GM18508 (cell line): ENCODE results near the gene CCDC102A.
"Not testable (repeated sequence)": the region's sequence is repeated elsewhere in the genome, so short reads cannot be mapped to it uniquely, and the experiment has no call there.

ENCODE experiments used
- ATAC-seq: cut with Tn5 transposase; IDR thresholded peaks from one replicate; pipeline ENCODE4 v1.9.1; 2021; ENCODE audit warnings: moderate number of reproducible peaks; ENCODE audit not compliant: insufficient read depth, unreplicated experiment

Gene CCDC102A

DNA sequence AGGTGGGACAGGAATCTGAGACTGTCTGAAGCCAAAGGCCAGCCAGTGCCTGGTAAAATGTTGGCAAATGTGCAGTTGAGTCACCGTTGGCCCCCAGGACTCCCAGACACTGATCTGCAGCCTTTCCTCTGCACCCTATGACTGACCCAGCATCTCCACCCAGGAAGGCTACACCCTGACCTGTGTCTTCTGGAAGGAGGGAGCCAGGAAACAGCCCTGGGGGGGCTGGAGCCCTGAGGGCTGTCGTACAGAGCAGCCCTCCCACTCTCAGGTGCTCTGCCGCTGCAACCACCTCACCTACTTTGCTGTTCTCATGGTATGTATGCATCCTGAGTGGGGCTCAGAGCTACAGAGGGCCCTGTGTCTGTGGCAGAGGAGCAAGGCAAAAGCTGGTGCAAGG lies 30.1 kb upstream of the CCDC102A start:
- no peak for ATAC-seq

DNA sequence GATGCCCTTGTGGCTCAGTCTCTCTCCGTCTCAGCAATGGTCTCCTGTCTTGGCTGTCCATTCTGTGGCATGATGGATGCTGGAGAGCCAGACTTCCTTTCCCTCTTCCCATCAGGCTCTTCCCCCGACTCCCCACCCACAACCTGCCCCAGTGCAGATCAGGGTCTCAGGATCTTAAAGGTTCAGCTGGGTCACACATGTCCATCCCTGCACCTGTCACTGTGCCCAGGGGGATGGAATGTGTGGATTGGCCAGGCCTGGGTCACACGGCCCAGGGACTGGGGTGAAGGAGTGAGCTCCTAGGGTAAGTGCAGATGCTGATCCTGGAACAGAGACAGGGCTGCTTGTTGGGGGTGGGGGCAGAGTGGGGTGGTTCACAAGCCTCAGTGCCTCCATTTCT lies 29.1 kb upstream of the CCDC102A start:
- no peak for ATAC-seq

DNA sequence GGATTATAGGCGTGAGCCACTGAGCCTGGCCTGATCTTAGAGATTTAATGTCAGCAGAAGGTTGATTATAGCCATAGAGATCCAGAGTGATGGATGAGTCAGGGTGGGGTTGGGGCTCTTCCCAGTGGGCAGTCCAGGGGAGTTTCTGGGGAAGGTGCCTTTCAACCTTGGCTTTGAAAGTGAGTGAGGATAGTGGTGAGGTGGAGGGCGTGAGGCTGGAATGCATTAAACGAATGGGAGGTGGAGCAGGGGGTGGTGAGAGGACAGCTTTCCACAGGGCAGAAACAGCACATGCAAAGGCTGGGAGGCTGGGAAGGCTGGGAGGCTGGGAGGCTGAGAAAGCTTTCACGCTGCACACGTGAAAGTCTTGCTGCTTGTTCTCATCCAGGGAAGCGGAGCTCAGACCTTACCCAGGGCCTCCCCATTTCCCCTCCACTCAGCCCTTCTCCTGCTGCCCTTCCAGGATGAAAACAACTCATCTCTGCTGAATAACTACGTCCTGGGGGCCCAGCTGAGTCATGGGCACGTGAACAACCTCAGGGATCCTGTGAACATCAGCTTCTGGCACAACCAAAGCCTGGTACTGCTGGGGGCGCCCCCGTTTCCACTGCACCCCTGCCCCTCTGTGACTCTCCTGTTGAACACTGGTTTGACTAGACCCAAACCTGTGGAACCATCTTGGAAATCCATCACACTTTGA lies 28.4 kb upstream of the CCDC102A start:
- no peak for ATAC-seq

DNA sequence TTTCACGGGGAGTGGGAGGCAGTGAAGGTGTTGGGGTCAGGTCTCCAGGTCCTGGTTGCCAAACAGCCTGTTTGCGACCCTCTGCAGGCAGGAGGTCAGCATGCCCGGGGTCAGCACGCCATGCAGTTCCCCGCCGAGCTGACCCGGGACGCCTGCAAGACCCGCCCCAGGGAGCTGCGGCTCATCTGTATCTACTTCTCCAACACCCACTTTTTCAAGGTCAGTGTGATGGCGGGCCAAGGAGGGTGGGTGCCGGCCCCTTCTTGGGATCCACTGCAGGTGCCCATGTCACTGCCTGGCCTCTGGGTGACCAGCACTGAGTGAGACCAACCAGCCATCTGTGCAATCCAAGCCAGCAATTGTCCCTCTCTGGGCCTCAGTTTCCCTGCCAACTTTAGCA lies 27.4 kb upstream of the CCDC102A start:
- no peak for ATAC-seq

DNA sequence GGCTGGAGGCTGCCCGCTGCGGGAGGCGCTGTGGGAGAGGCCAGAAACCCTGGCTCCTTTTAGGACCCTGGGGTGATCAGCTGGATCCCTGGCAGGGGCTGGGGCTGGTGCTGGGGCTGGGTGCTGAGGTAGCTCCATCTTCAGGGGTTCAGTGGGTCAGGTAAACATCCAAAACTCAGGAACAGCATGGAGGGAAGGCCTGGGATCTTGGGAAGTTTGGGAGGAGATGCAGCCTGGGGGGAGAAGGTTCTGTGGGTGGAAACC lies 27.0 kb upstream of the CCDC102A start:
- ATAC-seq: no peak

DNA sequence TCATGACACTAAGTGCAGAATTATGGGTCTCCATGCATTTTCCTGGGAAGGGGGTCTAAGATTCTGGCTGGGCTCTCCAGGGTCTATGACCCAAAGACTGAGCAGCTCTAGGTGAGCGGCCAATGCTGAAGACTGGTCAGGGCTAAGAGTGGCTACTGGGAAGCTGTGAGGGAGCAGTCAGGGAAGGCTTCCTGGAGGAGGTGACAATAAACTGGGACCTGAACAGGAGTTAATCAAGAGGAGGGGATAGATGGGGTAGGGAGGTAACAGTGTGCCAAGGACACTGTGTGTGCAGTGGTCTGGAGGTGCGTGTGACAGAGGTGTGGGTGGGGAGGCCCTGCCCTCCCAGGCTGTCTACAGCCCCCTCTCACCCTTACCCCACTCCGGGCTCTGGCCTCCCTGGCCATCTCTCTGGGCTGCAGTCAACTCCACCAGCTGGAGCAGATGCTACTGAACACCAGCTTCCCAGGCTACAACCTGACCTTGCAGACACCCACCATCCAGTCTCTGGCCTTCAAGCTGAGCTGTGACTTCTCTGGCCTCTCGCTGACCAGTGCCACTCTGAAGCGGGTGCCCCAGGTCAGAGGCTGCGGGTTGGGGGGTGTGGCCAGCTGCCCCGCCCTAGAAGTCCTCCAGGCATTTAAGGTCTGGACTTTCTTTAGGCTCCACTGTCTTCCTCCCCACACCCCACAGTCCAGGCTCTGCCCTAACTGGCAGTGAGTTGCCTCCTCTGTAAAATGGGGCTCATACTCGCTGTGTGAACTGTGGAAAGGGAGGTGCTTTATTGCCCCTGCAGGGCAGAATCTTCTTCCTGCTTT lies 26.5 kb upstream of the CCDC102A start:
- ATAC-seq: no peak

DNA sequence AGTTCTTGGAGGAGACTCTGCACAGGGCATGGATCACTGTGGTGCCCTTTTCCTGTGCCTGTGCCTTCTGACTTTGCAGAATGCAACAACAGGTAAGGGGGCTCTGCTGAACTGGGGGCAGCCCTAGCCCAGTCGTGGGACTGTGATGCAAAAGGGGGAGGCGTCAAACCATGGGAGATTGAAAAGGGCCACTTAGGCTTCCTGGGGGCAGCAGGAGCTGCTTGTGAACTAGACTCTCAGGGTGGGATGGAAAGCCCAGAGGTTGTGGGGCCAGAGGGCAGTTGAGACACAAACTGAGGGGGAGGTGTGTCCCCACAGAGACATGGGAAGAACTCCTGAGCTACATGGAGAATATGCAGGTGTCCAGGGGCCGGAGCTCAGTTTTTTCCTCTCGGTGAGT lies 25.7 kb upstream of the CCDC102A start:
- no peak for ATAC-seq

DNA sequence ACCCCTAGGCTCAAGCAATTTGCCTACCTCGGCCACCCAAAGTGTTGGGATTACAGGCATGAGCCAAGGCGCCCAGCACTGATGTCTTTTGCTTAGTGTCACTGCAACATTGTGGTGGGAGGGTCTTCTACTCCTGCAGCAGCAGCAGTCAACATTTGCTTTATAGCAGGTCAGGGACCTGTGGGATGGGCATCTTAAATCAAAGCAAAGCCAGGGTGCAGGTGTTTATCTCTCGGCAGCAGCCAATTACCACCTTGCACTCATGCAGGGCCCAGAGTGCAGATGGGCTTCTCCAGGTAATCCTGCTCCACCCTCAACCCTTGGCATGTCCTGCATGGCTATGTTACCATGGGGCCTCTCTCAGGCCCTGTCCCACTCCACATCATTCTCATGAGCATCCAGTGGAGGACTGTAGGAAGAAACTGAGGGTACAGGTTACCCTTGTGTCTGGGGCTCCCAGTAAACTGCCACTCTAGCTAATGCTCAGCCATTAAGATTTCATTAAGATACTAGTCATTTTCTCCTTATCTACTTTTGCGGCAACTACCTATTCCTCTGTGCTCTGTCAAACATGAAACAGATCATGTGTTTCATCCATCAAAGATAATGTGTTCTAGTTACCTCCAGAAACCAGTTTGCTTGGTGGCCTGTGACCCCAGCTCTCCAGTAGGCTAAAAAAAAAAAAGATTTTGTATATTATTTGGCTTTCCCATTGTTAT lies 22.9 kb upstream of the CCDC102A start:
- ATAC-seq: no peak

DNA sequence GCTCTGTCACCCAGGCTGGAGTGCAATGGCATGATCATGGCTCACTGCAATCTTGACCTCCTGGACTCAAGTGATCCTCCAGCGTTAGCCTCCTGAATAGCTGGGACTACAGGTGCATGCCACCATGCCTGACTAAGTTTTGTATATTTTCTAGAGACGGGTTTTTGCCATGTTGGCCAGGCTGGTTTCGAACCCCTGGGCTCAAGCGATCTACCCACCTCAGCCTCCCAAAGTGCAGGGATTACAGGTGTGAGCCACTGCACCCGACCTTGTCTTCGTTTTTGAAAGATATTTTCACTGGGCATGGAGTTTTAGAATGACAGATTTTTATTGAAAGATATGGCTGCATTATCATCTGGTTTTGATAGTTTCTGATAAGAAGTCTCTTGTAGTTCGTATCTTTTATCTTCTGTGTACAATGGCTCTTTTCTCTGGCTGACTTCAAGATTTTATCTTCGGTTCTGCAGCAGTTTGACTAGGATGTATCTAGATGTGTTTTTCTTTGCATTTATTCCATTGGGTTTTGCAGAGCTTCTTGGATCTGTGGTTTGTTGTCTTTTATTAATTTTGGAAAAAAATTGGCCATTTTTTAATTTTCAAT lies 20.7 kb upstream of the CCDC102A start:
- ATAC-seq: no peak

DNA sequence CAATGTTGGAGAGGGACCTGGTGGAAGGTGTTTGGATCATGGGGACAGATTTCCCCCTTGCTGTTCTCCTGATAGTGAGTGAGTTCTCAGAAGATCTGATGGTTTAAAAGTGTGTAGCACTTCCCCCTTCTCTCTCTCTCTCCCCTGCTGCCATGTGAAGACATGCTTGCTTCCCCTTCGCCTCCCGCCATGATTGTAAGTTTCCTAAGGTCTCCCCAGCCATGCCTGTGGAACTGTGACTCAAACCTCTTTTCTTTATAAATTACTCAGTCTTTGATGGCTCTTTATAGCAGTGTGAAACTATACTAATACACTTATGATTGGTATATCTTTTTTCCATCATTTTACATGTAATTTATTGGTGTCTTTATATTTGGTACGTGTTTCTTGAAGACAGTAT lies 19.5 kb upstream of the CCDC102A start:
- ATAC-seq: no peak

DNA sequence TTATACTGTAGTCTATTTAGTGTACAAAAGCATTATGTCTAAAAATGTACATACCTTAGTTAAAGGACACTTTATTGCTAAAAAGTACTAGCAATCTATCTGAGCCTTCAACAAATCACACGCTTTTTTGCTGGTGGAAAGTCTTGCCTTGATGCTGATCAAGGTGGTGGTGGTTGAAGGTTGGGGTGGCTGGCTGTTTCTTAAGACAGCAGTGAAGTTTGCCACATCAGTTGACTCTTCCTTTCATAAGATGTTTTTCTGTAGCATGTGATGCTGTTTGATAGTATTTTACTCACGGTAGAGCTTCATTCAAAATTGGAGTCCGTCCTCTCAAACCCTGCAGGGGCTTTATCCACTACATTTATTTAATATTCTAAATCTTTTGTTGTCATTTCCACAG lies 14.7 kb upstream of the CCDC102A start:
- ATAC-seq: no peak

DNA sequence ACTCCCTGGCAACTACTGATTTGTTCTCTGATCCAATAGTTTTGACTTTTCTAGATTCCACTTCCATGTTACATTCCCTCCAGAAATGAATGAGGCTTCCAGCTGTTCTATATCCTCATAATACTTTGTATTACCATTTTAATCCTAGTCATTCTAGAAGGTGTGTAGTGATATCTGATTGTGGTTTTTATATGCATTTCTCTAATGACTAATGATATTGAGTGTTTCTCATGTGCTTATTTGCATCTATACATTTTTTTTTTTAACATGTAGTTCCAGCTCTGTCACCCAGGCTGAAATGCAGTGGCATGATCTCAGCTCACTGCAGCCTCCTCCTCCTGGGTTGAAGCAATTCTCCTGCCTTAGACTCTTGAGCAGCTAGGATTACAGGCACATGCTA lies 13.4 kb upstream of the CCDC102A start:
- no peak for ATAC-seq

DNA sequence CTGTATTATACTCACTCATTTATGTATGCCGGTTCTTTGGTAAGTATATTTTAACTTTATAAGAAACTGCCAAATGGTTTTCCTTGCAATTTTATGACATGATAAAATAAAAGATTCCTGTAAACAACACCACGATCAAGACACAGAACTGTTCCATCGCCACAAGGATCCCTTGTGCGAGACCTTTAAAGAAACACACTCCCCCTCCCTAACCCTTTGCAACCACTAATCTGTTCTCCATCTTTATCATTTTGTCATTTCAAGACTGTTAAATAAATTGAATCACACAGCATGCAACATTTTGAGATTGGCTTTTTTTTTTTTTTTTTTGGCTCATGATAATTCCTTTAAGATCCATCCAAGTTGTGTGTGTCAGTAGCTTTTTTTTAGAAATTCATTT lies 12.0 kb upstream of the CCDC102A start:
- ATAC-seq: no peak

DNA sequence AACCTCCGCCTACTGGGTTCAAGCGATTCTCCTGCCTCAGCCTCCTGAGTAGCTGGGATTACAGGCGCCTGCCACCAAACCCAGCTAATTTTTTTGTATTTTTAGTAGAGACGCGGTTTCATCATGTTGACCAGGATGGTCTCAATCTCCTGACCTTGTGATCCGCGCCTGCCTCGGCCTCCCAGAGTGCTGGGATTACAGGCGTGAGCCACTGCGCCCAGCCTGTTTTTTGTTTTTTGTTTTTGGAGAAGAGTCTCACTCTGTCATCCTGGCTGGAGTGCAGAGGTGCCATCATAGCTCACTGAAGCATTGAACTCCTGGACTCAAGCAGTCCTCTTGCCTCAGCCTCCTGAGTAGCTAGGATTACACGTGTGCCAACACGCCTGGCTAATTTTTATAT lies 11.2 kb upstream of the CCDC102A start:
- not testable (repeated sequence) for ATAC-seq

DNA sequence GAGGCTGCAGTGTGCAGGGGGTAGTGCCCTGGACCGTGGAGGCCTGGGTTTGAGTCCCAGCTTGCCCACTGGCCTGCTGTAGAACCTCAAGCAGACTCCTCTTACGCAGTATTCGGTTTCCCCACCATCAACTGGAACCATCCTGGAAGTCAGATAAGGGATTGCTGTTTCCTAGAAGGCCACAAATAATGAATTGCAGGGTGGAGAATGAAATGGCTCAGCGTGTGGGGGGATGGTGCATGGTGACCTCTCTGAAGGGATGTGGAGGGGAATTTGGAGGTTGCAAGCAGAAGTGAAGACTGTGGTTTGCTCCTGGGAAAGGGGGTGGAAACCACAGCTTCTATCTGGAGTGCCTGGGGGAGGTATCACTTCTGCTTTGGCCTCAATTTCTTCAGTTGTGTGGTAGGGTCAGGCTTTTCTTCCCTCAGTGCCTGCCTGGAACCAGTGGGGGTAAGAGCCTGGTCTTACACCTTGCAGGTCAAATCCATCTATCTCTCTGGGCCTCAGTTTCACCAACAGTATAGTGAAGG lies 7.8 kb upstream of the CCDC102A start:
- ATAC-seq: peak; percentile 69

DNA sequence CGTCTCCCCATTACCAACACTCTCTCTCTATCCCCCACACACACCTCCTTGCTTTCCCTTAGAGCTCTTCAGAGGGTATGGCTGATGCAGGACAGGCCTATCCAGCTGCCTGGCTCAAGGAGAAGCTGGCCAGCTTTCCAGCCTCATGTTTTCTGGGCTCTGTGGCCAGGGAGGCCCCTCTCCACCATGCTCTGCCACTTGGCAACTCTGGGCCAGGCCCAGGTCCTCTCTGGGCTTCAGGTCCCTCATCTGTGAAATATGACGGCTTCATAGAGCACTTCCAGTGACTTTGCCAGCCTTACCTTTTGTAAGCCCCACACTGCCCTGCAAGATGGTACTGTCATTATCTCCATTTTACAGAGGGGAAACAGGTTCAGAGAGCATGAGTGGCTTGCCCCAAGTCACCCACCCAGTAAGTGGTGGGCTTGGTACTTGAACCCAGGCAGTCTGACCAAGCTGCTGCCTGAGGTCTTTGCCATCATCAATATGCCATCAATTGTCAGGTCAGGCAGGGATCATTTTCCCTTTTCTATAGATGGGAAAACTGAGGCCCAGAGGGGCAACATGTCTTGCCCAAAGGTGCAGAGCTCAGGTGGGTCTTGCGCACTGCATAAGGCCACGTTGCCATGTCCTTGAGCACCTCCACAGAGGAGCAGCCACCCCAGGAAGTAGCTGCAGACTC lies 5.5 kb upstream of the CCDC102A start:
- no peak for ATAC-seq

DNA sequence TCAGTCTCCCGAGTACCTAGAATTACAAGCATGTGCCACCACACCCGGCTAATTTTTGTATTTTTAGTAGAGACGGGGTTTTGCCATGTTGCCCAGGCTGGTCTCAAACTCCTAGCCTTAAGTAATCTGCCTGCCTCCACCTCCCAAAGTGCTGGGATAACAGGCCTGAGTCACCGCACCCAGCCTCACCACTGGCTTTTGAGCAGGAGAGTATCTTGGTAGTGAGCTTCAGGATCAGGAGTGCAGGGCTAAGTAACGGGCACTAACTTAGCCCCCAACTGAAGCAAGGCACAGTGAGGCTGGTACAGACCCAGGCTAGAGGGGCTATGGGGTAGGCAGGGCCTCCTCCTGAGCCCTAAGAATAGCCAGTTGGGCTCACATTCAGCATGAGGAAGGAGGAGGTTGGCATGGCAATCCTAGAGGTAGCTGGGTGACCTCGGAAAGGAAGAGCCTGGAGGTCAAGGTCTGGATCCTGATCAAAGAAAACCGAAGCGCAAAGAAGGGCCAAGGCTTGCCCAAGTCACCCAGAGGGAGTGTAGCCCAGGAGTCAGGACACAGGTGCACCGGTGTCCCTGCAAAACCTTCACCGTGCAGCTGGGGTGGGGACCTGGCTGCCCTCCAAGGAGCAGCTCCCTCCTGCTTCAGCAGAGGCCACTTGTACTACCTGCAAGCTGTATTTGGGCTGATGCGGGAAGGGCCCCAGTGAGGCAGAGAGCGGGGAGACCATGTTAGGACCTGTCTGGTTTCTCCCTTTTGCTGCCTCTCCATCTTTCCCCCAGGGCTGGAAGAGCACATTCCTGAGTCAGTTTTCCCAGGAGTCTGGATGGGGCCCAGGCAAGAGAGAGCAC lies 4.8 kb upstream of the CCDC102A start:
- ATAC-seq: no peak

DNA sequence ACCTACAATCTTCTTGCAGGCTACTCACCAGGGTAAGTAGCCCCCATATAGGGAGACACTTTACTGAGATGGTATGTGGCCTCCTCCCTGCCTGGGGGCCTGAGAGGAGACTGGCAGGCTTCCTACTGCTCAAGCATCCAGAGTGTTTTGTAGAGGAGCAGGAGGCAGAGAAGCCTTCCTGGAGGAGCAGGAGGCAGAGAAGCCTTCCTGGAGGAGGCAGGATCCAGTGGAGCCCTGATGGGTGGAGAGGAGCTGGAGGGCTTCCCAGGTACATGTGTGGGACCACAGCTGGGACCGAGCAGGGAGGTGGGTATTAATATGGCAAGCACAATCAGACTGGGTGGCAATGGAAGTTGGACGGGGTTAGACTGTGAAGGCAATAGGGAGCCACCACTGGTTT lies 4.0 kb upstream of the CCDC102A start:
- ATAC-seq: no peak

DNA sequence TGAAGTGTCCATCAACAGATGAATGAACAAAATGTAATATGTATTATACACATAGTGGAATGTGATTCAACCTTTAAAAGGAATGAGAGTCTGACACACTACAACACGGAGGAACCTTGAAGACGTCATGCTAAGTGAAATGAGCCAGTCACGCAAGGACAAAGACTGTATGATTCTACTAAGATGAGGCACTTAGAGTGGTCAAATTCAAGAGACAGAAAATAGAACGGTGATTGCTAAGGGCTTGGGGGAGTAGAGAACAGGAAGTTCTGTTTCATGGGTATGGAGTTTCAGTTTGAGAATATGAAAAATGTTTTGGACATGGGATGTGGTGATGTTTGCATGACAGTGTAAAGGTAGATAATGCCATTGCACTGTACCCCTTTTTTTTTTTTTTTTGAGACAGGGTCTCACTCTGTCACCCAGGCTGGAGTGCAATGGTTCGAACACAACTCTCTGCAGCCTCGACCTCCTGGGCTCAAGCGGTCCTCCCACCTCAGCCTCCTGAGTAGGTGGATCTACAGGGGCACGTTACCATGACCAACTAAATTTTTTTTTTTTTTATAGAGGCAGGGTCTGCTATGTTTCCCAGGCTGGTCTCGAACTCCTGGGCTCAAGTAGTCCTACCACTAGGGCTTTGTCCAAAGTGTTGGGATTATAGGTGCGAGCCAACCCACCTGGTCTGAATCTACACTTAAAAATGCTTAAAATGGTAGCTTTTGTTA lies 2.9 kb upstream of the CCDC102A start:
- ATAC-seq: peak; percentile 44
